ENCODE results near the gene KIAA1549.

- no peak for TF ChIP-seq CTCF (IDR thresholded peaks at IDR 0.05)
- TF ChIP-seq POLR2AphosphoS5 (IDR thresholded peaks at IDR 0.05), result no peak
- no peak for TF ChIP-seq EP300 (IDR thresholded peaks at IDR 0.05)
- no peak for TF ChIP-seq POLR2A (IDR thresholded peaks at IDR 0.05)
Observed at GRCh38 chr7:138869353-138869752, 111.8 kb downstream of the KIAA1549 start.

Data from stomach (tissue), 4 donors.